Effector memory CD4-positive, alpha-beta T cell (primary cell): ENCODE results near the gene CCDC124.
"Not testable (repeated sequence)": the region's sequence is repeated elsewhere in the genome, so short reads cannot be mapped to it uniquely, and the experiment has no call there.

Experiments used
- DNase-seq, 3 donors: peaks; one replicate each; pipeline ENCODE4 v3.0.0-alpha.2; 2020
- H3K27ac ChIP-seq: 2 replicates; pipeline ENCODE4 v1.7.0; 2013; ENCODE audit warnings: mild to moderate bottlenecking, low read length, moderate library complexity; ENCODE audit not compliant: insufficient read depth, poor library complexity, severe bottlenecking
- H3K27me3 ChIP-seq: replicated peaks from 2 replicates; pipeline ENCODE4 v1.7.0; 2013; ENCODE audit warnings: mild to moderate bottlenecking, low read length; ENCODE audit not compliant: insufficient read depth, control insufficient read depth, poor library complexity, severe bottlenecking
- H3K36me3 ChIP-seq: 2 replicates; pipeline ENCODE4 v1.7.0; 2013; ENCODE audit warnings: mild to moderate bottlenecking, low read length, moderate library complexity; ENCODE audit not compliant: control insufficient read depth, insufficient read depth
- H3K4me1 ChIP-seq: 2 replicates; pipeline ENCODE4 v1.7.0; 2013; ENCODE audit warnings: low read length, mild to moderate bottlenecking; ENCODE audit not compliant: control insufficient read depth, insufficient read depth, poor library complexity, severe bottlenecking
- H3K4me3 ChIP-seq: 2 replicates; pipeline ENCODE4 v1.7.0; 2013; ENCODE audit warnings: low read length, low read depth, mild to moderate bottlenecking; ENCODE audit not compliant: insufficient read depth, poor library complexity, severe bottlenecking
- H3K9me3 ChIP-seq: 2 replicates; pipeline ENCODE4 v1.7.0; 2013; ENCODE audit warnings: mild to moderate bottlenecking, low read length, moderate library complexity; ENCODE audit not compliant: control insufficient read depth
- total RNA-seq, 3 donors: gene quantifications; one replicate each; lab custom pipeline; 2026; lab: John Stamatoyannopoulos, UW

The CCDC124 gene, protein sequence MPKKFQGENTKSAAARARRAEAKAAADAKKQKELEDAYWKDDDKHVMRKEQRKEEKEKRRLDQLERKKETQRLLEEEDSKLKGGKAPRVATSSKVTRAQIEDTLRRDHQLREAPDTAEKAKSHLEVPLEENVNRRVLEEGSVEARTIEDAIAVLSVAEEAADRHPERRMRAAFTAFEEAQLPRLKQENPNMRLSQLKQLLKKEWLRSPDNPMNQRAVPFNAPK
- 12.5 to 15.6 (median 13.4) reads per million in 3 donors for total RNA-seq

DNA sequence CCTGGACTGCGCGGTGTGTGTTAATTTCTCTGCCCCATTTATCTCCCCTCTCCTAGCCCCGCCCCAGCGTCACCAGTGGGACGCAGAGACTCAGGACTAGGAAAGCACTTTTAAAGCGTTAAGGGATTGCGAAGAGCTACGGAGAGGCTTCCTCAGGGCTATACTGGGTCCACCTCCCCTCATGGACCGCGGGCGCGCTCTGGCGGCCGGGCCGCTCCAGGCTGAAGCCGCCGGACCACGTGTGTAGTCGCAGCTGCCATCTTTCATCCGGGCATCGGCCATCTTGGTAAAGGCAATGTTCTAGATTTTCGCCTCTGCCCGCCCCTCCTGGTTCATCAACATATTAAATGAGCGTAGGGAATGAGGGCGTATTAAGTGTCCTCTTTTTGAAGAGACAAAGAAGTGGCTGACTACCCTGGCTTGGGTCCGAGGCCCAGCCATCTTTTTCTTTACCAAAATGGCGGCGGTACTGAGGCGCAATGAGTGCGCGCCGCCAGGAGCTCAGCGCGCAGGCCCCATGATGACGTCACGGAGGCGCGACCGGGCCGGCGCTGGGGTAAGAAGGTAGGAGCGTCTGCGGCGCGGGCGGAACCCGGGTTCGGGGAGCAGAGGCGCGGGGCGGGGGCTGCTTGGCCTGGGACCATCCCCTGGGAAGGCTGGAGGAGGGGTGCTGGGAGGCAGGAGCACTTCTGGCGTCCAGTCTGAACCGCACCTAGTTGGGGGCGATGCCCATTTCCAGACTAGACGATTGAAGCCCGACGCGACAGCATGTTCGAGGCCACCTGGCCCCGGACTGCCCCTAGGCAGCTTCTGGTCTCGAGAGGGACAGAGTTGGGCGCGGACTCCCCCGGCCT is at the start of gene CCDC124:
TSS of gene CCDC124 (plus strand) at position 531 of the 854 bp plus-strand sequence. CDS start 3,406 bp downstream, outside the sequence.
- Histone ChIP-seq H3K27ac (peak within 1 kb of the TSS; percentile 91), H3K4me3 (peak within 1 kb of the TSS; percentile 76), H3K4me1 (peaks cover 16% of the 10 kb centered on the region), H3K9me3 (no peaks in the 10 kb centered on the region), H3K36me3 (no peaks in the 10 kb centered on the region), H3K27me3 (no peaks in the 10 kb centered on the region)
- DNase-seq = peak; percentile 84 to 87 (median 84)

DNA sequence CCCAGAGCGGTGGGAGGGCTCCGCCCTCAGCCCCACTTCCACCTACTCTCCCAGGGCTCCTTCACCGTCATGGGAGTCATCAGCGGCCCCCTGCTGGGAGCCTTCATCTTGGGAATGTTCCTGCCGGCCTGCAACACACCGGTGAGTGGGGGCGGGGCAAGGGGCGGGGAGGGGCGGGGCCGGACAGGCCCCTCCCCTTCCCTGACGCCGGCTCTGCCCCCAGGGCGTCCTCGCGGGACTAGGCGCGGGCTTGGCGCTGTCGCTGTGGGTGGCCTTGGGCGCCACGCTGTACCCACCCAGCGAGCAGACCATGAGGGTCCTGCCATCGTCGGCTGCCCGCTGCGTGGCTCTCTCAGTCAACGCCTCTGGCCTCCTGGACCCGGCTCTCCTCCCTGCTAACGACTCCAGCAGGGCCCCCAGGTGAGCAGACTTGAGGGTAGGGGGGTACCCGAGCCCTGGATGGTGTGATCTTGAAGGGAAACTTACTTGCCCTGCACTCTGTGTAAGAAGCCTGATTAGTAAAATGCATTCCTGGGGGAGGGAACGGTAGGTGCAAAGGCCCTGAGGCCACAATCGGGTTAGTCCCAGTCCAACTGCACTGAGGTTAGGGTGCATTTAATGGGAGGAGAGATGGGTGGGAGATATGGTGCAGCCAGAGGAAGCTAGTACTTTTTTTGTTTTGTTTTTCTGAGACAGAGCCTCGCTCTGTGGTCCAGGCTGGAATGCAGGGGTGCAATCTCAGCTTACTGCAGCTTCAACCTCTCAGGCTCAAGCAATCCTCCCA is 49.0 kb upstream of the CCDC124 start:
- no peak overlapping the region for H3K27ac ChIP-seq
- H3K27me3 ChIP-seq = no peaks in the 10 kb centered on the region
- no peaks in the 10 kb centered on the region for H3K36me3 ChIP-seq
- no peak overlapping the region for H3K4me3 ChIP-seq
- no peak for DNase-seq
- no peaks in the 10 kb centered on the region for H3K4me1 ChIP-seq
- no peaks in the 10 kb centered on the region for H3K9me3 ChIP-seq

DNA sequence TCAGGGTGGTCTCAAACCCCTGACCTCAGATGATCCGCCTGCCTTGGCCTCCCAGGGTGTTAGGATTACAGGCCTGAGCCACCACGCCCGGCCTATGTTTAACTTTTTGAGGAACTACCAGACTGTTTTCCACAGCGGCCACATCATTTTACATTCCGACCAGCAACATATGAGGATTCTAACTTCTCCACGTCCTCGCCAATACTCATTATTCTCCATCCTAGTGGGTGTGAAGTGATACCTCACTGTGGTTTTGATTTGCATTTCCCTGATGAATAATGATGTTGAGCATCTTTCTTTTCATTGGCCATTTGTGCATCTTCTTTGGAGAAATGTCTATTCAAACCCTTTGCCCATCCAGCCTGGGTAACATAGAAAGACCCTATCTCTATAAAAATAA is 46.3 kb upstream of the CCDC124 start:
- no peak overlapping the region for H3K4me3 ChIP-seq
- no peaks in the 10 kb centered on the region for H3K4me1 ChIP-seq
- H3K9me3 ChIP-seq = no peaks in the 10 kb centered on the region
- no peaks in the 10 kb centered on the region for H3K36me3 ChIP-seq
- DNase-seq = no peak
- H3K27me3 ChIP-seq = no peaks in the 10 kb centered on the region
- no peak overlapping the region for H3K27ac ChIP-seq

DNA sequence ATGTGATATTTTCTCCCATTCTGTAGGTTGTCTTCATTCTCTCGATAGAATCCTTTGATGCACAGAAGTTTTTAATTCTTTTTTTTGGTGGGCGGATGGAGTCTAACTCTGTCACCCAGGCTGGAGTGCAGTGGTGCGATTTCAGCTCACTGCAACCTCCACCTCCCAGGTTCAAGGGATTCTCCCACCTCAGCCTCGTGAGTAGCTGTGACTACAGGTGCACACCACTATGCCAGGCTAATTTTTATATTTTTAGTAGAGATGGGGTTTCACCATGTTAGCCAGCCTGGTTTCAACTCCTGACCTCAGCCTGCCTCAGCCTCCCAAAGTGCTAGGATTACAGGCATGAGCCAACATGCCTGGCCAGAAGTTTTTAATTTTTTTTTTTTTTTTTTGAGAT is 45.6 kb upstream of the CCDC124 start:
- H3K27ac ChIP-seq, H3K4me1 ChIP-seq, DNase-seq, H3K4me3 ChIP-seq, H3K9me3 ChIP-seq, H3K27me3 ChIP-seq, H3K36me3 ChIP-seq: not testable (repeated sequence)

DNA sequence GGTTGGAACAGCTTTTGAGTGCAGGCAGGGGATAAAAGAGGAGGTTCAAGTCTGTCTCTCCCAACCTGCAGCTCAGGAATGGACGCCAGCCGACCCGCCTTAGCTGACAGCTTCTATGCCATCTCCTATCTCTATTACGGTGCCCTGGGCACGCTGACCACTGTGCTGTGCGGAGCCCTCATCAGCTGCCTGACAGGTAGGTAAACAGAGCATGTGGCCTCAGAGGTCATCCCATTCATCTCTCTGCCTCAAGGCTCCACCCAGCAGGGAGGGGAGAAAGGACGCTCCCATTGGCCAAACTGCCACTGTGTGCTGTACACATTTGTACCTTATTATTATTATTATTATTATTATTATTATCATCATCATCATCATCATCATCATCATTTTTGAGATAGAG is 44.6 kb upstream of the CCDC124 start:
- Histone ChIP-seq H3K4me3 (no peak overlapping the region), H3K27me3 (no peaks in the 10 kb centered on the region), H3K9me3 (no peaks in the 10 kb centered on the region), H3K4me1 (no peaks in the 10 kb centered on the region), H3K36me3 (no peaks in the 10 kb centered on the region), H3K27ac (no peak overlapping the region)
- DNase-seq = no peak

DNA sequence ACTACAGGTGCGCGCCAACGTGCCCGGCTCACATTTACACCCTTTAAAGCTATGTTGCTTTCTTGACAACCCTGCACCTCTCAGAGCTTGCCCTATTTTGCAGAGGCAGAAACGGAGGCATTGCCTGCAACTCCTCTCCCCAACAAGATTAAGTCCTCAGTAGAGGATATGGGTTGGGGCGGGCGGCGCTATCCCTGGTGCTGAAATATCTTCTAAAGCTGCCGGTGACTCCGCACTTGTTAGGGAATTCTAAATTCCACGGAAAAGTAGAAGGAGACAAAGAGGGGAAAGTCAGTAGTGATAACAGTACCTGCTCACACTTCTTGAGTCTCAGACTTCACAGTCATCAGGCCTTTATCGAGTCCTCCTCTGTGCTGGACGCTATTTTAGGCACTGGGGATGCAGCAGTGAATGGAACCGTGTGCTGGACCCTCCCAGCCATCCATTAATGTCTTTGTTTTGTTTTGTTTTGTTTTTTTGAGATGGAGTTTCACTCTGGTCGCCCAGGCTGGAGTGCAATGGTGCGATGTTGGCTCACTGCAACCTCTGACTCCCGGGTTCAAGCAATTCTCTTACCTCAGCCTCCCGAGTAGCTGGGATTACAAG is 43.1 kb upstream of the CCDC124 start:
- Histone ChIP-seq H3K36me3 (no peaks in the 10 kb centered on the region), H3K4me3 (no peak overlapping the region), H3K9me3 (no peaks in the 10 kb centered on the region), H3K4me1 (no peaks in the 10 kb centered on the region), H3K27ac (no peak overlapping the region), H3K27me3 (no peaks in the 10 kb centered on the region)
- no peak for DNase-seq

DNA sequence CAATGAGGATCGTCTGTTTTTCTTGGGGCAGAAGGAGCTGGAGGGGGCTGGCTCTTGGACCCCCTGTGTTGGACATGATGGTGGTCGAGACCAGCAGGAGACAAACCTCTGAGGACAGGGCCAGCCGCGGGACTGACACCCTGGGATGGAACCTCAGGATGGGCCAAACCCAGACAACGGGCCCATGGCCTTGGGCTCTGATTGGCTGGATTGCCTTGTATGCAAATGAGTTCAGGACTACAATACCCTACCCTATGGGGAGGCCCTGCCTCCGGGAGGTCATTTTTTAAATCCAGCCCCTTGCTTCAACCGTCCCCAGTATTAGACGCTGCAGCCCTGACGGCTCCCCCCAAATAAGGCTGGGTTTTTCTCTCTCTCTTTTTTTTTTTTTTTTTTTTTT is 39.0 kb upstream of the CCDC124 start:
- Histone ChIP-seq H3K9me3 (no peaks in the 10 kb centered on the region), H3K4me3 (no peak overlapping the region), H3K27me3 (no peaks in the 10 kb centered on the region), H3K27ac (no peak overlapping the region), H3K36me3 (no peaks in the 10 kb centered on the region), H3K4me1 (no peaks in the 10 kb centered on the region)
- DNase-seq = no peak

DNA sequence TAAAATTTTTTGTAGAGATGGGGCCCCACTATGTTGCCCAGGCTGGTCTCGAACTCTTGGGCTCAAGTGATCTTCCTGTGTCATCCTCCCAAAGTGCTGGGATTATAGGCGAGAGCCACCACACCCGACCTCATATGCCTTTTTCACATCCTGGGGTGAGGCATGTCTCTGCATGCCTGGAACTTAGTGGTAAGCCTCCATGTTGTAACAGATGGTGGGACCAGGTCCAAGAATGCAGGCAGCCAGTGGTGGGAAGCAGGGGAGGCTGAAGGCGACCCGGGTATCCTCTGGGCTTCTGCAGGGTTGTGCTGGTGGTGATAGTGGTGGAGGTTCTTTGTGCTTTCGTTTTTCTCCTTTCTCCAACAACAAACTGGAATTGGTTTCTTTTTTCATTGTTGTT is 30.1 kb upstream of the CCDC124 start:
- DNase-seq = no peak

DNA sequence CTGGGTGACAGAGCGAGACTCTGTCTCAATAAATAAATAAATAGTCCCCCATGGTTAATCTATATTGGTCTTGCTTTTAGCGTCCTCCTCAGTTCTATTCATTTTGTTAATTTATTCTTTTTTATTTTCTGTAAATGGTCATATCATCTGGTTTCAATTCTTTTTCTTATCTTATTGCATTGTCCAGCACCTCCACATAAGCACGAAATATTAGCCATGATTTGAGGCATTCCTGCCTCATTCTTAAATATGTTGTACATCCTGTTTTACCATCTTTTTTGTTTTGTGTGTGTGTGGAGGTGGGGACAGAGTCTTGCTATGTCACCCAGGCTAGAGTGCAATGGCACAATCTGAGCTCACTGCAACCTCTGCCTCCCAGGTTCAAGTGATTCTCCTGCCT is 24.6 kb upstream of the CCDC124 start:
- H3K4me3 ChIP-seq = no peak overlapping the region

More for the DNA sequence above, 30.1 kb upstream of the CCDC124 start:
- Histone ChIP-seq H3K27ac (no peak overlapping the region), H3K36me3 (no peaks in the 10 kb centered on the region), H3K4me3 (no peak overlapping the region), H3K4me1 (no peaks in the 10 kb centered on the region), H3K9me3 (no peaks in the 10 kb centered on the region), H3K27me3 (no peaks in the 10 kb centered on the region)

More for the DNA sequence above, 24.6 kb upstream of the CCDC124 start:
- Histone ChIP-seq H3K4me1 (no peaks in the 10 kb centered on the region), H3K36me3 (no peaks in the 10 kb centered on the region), H3K27me3 (no peaks in the 10 kb centered on the region), H3K27ac (no peak overlapping the region), H3K9me3 (no peaks in the 10 kb centered on the region)
- no peak for DNase-seq
